ENCODE measurements around the gene HOXA3.

Gene HOXA3

GRCh38 chr7:27125986-27126394 is 26.4 kb downstream of the HOXA3 start:
- DNase-seq, result no peak

GRCh38 chr7:27124902-27125689 is 27.3 kb downstream of the HOXA3 start:
- no peak for DNase-seq

GRCh38 chr7:27124096-27124901 is 28.1 kb downstream of the HOXA3 start:
- no peak for DNase-seq

- no peak for DNase-seq
Measured at GRCh38 chr7:27123477-27124053, 28.8 kb downstream of the HOXA3 start.

- DNase-seq, result no peak
Measured at GRCh38 chr7:27123007-27123476, 29.3 kb downstream of the HOXA3 start.

GRCh38 chr7:27122077-27122910 is 30.1 kb downstream of the HOXA3 start:
- DNase-seq, result no peak

- no peak for DNase-seq
Measured at GRCh38 chr7:27121684-27122076, 30.7 kb downstream of the HOXA3 start.

GRCh38 chr7:27119412-27119911 is 32.9 kb downstream of the HOXA3 start:
- DNase-seq, result no peak

- no peak for DNase-seq
Measured at GRCh38 chr7:27118580-27118979, 33.8 kb downstream of the HOXA3 start.

- DNase-seq, result no peak
Measured at GRCh38 chr7:27117887-27118491, 34.4 kb downstream of the HOXA3 start.

GRCh38 chr7:27116962-27117886 is 35.2 kb downstream of the HOXA3 start:
- no peak for DNase-seq

- DNase-seq, result no peak
Measured at GRCh38 chr7:27116031-27116961, 36.1 kb downstream of the HOXA3 start.

- no peak for DNase-seq
Measured at GRCh38 chr7:27115221-27116026, 37.0 kb downstream of the HOXA3 start.

GRCh38 chr7:27114881-27115220 is 37.5 kb downstream of the HOXA3 start:
- no peak for DNase-seq

- no peak for DNase-seq
Measured at GRCh38 chr7:27113991-27114769, 38.2 kb downstream of the HOXA3 start.

- DNase-seq, result no peak
Measured at GRCh38 chr7:27112955-27113949, 39.1 kb downstream of the HOXA3 start.

GRCh38 chr7:27112361-27112760 is 40.0 kb downstream of the HOXA3 start:
- DNase-seq, result no peak

Measured in activated CD4-positive, alpha-beta T cell treated with anti-CD3 and anti-CD28 coated beads for 4 hours (primary cell).